HG03135 (cell line): ENCODE measurements around the gene PPIP5K2.
"Not testable (repeated sequence)": the region's sequence is repeated elsewhere in the genome, so short reads cannot be mapped to it uniquely, and the experiment has no call there.

ENCODE experiments used
- ATAC-seq: cut with Tn5 transposase; IDR thresholded peaks from one replicate; pipeline ENCODE4 v1.9.1; 2021; ENCODE audit warnings: mild to moderate bottlenecking, moderate library complexity; ENCODE audit not compliant: unreplicated experiment

Gene PPIP5K2

DNA sequence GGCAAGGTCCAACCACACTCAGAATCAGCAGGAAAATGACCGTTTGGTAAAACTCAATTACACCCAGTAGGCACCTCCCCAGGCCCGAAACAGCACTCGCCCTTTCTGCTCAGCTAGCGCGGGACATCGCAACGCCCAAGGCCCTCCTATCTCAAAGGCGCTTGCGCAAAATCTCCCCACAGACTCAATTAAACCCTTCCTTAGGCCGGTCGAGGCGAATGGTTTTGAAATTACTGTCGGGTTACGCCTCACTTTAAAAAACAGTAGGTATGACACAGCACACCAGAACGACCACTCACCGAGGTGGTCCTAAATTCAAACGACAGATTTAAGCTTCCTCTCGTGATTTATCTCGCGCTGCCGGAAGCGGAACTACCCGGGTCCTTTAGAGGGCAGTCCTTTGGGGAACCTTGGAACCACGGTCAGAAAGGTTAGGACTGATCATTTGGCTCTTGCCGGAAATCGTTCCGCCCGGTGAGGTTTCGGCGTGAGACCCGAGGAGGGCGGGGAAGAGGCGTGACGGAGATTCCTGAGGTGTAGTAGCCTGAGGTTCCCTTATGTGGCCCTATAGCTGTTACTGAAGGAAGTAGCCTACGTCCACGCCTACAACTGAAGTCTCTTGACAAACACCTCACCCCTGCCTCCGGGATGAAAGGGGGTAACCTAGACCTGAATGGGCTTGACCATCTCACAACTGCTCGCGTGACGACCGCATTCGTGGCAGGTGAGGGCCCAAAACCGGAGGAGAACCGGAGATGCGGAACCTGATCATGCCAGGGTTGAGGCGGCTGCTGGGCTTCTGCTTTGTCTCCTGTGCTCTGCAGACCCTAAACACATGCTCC is at the start of gene PPIP5K2, which contains the start of gene GIN1:
Gene PPIP5K2 (plus strand): TSS at position 537 of the 842 bp plus-strand sequence. CDS start 9,289 bp downstream, outside the sequence.
Gene GIN1 (minus strand): TSS at position 374 of the 842 bp plus-strand sequence. CDS start 11,431 bp downstream, outside the sequence.
- ATAC-seq: peak; percentile 94

GRCh38 chr5:103073500-103073899 is 46.6 kb upstream of the PPIP5K2 start:
- not testable (repeated sequence) for ATAC-seq

DNA sequence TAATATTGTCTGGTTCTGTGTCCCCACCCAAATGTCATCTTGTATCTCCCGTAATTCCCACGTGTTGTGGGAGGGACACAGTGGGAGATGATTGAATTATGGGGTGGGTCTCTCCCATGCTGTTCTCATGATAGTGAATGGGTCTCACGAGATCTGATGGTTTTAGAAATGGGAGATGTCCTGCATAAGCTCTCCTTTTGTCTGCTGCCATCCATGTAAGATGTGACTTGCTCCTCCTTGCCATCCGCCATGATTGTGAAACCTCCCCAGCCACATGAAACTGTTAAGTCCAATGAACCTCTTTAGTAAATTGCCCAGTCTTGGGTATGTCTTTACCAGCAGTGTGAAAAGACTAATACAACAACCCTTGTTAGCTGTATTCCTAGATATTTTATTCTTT is 44.7 kb upstream of the PPIP5K2 start:
- no peak for ATAC-seq

DNA sequence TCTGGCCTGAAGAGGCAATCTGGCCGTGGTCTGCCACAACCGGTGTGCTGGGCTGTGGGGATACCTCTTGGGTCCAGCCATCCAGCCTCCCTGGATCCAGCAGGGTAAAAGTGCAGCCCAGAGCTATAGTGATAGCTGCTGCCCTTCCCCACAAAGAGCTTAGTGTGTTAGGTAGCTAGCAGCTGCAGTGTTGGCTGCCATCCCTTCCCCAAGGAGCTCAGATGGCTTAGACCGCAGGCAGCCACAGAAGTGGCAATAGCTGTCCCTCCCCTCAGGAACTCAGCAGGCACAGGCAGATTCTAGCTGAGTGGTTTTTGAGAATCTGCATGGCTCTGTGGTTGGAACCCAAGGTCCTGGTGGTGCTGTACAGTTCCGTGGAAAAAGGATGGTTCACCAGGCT is 40.3 kb upstream of the PPIP5K2 start:
- ATAC-seq: no peak

GRCh38 chr5:103086547-103086946 is 33.6 kb upstream of the PPIP5K2 start:
- ATAC-seq: no peak

GRCh38 chr5:103089272-103089671 is 30.8 kb upstream of the PPIP5K2 start:
- ATAC-seq: no peak

- no peak for ATAC-seq
Observed at GRCh38 chr5:103090791-103091190, 29.3 kb upstream of the PPIP5K2 start.

DNA sequence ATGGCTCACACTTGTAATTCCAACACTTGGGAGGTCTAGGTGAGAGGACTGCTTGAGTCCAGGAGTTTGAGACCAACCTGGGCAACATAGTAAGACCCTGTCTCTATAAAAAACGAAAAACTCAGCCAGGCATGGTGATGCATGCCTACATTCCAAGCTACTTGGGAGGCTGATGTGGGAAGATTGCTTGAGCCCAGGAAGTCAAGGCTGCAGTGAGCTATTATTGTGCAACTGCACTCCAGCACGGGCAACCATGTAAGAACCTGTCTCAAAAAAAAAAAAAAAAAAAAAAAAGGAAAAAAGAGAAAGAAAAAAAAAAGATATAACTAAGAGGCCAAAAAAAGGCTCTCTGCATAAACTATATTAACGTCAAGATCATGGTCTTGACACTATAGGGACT is 27.4 kb upstream of the PPIP5K2 start:
- no peak for ATAC-seq

DNA sequence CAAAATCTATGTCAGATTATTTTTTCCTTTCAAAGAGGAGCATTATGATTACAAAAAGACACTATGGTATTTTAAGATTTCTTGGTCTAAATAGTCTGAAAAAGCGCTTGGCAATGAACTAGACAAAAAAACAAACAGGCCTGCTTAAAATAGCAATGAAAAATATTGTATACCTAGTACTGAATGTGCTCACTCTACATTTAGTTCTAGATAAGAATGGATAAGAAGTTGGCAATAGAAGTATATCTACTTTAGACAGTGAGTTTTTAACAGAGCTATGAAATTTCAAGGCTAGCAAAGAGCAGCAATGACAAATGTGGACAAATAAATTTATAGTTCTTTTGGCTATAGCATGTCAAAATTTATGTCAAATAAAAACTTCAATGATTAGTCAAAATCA is 26.4 kb upstream of the PPIP5K2 start:
- ATAC-seq: no peak

DNA sequence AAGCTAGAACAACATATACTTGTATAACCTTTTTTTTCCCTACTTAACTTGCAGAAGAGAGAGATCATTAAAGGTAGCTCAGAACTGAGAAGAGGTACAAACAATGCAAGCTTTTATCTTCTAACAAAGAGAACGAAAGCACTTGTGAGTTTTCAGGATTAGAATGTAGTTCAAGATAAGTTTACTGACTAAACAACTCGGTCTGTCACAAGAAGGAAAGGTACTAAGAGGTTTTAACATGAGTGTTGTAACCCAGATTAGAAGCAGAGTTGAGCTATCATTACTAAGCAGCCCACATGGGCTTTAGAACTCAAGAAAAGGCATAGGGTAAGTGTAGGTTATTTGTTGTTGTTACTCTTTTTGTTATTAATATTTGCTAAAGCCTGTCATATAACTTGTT is 25.4 kb upstream of the PPIP5K2 start:
- ATAC-seq: no peak

- no peak for ATAC-seq
Observed at GRCh38 chr5:103098993-103099392, 21.1 kb upstream of the PPIP5K2 start.

- no peak for ATAC-seq
Observed at GRCh38 chr5:103101079-103101750, 18.9 kb upstream of the PPIP5K2 start.

DNA sequence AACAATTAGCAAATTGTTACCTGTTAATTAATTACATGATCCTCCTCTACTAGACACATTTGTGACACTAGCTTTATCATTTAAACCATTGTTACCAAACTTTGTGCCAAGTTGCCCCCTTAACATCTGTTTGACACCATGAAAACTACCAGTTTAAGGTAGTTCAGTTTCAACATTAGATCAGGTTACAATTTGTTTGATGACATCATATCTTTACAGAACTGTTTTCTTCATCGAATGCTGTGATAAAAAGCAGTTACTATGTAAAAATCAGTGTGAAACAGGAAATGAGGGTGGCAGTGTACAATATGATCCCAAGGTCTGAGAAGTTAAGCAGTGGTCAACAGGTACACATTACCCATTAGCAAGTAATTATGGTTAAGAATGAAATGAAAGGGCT is 17.9 kb upstream of the PPIP5K2 start:
- ATAC-seq: no peak

DNA sequence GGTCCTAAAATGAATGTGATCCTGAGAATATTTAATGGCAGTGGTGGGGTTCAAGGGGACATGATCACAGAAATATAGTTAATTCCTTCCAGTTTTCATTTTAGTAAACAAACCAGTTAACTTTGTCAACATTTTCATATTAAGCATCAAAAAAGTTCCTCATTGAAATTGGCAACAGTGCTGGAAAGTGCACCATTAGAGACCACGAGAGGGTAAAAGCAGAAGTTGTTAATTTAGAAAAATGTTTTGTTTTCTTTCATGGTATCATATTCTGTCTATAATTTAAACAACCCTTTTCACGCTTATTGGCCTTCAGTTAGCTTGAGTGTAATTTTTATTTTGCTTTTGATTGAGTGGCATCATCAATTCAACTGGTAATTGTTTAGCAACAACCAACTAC is 12.0 kb upstream of the PPIP5K2 start:
- no peak for ATAC-seq

- ATAC-seq: no peak
Observed at GRCh38 chr5:103109277-103109676, 10.8 kb upstream of the PPIP5K2 start.

GRCh38 chr5:103110403-103110802 is 9.7 kb upstream of the PPIP5K2 start:
- ATAC-seq: no peak

DNA sequence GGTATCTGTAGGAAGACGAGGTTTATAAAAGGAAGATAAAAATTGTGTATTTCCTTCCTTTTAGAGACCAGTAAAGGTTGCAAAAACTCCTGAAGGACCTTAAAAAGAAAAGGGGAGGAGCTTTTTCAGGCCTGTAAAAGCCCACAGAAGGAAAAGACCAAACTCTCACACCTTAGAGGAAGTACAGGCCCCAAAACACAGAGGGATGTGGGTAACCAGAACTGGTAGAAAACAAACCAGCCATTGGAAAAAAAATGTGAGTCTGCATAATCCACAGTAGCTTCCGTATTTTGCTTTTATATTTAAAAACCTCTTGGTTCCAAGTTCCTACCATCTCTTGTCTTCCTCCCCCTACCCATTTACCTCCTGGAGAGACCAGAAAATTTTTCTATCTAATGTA is 8.6 kb upstream of the PPIP5K2 start:
- no peak for ATAC-seq

DNA sequence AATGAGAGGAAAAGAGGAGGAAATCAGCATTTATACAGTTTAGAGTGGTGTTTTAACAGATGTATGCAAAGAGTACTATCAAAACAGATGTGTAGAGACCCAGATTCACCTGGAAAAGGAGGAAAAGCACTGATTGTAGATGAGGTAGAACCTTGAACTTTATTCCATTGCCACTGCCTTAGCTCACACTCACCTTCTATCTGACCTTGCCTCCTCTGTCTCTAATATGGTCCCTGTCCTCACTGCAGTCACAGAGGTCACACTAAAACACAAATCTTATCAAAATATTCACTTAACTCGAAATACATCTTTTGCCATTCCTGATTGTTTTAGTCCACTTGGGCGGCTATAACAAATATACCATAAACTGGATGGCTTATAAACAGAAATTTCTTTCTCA is 7.2 kb upstream of the PPIP5K2 start:
- ATAC-seq: no peak

DNA sequence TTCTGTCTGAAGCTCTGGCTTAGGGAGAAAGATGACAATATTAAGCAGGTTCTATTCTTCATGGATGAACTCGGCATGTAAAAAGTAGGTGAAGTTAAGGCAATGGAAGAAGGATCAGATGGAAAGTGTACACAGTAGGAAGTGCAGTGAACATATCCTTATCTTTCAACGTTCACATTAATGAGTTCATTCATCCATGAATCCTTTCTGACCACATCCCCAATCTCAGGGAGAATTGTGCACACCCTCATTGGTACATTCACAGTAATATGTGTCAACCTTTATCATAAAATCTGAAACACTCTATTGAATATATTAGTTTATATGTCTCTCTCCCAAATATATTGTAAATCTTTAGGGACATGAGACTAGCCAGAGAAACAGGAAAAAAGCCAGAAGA is 5.7 kb upstream of the PPIP5K2 start:
- ATAC-seq: no peak

GRCh38 chr5:103117471-103117991 is 2.6 kb upstream of the PPIP5K2 start:
- ATAC-seq: no peak

DNA sequence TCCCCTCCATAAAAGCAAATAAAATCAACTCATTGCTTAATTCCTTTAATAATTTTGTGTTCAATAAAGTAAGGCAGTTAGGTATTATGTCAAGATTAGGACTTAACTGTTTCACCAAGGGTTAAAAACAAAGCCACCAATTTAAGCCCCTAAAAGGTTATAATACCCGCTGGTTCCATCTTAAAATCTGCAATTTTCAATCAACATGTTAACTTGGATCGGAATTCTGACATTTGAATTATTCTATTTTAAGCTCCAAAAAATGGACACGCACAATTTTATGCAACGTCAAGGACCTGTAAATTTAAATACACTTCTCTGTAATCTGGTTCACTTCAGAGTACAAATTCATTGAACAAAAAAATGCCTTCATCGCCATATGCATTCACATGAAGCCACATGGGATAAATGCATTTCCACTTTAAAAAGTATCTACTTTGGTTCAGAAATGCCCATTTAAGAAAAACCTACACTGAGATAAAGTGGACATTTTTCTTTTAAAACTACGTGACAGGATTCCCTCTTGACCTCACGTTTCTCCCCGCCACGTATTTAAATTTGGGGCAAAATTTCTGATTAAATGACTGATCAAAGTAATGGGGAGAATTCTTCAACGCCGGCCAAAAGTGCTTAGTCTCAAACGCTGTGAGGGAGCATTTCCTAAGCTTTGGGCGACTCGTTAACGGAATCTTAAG is 884 bp upstream of the PPIP5K2 start:
- no peak for ATAC-seq
